Colon (tissue), 2 donors: Measurements from ENCODE around the gene EGFLAM.

Experiments used
- FAIRE-seq: peaks from 2 replicates; lab custom pipeline; 2012; peaks lifted over from hg19 to GRCh38; lab: Jason Lieb, UNC
- donor health status: control.
- donor health status: control.

Gene EGFLAM

DNA sequence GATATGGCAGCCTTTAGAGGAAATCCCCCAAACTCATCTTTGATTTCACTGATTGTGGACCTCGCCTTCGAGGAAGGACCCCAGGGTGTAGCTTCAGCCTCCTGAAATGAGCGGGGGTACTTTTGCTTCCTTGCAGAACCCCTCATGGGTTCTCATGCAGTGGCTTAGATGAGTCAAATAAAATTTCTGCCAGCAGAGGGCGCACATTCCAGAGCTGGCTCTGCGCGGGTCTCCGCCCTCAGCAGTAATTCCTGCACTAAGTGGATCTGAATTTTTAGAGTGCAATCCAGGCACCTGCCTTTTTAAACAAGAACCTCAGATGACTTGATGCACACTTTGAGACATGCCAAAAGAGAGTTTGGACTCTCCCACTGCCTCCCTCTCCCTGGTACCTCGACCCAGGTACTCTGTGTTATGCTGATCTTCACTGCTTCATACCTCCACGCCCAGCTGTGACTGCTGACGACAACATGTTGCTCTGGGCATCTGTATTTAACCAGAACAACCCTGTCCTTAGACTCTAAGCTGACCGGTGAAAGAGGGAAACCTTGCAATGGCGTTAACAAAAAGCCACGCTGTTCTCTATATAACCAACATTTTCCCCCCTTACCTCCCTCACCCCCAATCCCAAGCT is 7.3 kb downstream of the EGFLAM start:
- no peak for FAIRE-seq

DNA sequence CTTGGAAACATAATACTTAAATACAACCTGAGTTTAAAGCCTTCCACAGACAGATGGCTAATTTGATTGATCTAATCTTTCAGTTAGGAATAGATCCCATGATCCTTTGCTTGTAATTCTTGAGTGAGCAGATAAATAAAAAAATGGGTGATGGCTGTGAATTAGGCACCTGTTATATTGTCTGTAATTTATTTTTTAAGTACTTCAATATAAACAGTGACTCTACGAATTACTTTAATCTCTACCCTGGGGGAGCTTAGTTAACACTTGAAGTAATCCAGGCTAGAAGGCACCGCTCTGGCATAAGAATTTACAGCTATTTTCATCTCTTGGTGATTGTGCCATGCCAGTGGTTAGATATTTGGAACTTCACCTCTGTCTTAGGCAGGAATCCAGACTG is 9.0 kb downstream of the EGFLAM start:
- FAIRE-seq = no peak

DNA sequence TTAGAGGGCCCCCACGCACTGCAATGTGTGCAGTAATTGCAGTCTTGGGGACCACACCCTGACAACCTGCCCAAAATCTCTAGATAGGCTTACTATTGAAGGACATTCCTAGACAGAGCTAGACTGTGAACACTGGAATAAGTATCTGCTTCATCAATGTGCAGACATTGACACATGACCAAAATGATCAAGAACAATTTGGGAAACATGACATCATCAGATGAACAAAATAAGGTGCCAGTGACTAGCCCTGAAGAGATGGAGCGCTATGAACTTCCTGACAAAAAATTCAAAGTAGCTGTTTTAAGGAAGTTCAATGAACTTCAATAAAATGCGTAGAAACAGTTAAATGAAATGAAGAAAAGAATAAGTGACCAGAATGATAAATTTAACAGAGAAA is 15.3 kb downstream of the EGFLAM start:
- FAIRE-seq = no peak

DNA sequence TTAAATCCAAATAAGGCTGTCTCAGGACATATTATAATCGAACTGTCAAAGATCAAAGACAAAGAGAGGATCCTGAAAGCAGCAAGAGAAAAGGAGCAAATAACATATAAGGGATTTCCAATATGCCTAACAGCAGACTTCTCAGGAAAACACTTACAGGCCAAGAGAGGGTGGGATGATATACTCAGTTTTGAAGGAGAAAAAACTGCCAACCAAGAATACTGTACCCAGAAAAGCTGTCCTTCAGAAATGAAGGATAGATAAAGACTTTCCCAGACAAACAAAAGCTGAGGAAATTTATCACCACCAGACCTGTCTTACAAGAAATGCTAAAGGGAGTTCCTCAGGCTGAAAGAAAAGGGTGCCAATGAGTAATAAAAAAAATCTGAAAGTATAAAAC is 16.0 kb downstream of the EGFLAM start:
- FAIRE-seq = no peak

DNA sequence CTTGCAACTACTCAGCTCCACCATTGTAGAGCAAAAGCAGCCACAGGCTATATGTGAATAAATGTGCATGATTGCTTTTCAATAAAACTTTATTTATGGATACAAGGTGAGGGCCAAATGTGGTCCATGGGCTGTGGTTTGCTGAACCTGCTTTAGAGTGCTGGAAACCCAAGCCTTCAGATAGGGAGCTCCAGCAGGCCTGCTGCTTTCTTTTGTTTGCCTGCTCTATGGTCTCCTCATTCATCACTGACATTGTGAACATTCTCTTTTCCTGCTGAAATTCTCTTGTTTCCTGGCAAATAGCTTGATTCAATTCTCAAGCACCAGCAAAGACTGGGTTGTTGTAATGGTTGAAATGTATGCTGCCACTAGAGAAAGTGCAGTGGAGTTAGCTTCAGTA is 26.0 kb downstream of the EGFLAM start:
- FAIRE-seq = no peak

DNA sequence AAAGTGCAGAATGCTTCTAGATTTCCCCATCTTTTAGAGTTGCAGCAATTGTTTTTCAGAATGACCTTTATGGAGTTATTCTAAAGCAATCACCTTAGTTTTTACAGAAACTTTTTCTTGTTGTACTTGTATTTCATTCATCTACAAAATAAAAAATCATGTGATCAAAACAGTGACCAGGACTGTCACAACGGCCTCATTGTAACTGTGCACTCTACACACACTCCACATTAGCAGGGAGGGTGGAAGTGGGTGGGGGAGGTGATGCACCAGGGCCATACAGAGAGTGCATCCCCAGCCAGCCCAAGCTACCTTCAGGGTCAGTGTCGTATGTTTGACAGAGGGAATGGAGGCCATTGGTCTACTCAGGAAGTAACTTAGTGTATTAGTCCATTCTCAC is 26.9 kb downstream of the EGFLAM start:
- FAIRE-seq = no peak

DNA sequence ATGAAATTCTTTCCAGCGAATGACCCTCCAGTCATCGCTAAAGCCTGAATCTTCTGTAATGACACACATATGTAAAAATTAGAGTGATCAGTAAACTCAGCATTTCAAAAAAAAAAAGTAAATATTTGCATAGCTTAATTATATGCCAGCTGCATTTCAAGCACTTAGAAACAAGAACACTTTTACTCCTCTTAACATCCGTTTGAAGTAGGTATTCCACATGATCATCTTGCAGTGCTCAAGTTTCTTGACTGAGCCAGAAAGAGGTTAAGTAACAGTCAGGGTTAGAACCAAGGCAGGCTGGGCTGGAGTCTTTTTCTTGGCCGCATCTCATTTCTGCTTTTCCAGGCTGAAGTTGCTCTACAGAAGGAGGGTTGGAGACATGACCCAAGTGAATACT is 27.6 kb downstream of the EGFLAM start:
- FAIRE-seq = no peak

DNA sequence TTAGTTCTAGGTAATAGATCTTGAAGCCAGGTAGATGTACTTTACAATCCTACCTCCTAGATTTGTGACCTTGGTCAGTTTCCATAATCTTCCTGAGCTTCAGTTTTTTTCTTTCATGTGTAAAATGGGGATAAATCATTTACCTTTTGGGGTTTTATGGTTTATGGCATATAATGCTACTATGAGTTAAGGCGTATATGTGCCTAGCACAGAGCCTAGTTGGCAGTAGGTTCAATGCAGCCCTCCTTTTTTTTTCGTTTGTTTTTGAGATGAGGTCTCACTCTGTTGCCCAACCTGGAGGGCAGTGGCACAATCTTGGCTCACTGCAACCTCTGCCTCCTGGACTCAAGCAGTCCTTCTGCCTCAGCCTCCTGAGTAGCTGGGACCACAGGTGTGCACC is 28.8 kb downstream of the EGFLAM start:
- FAIRE-seq = no peak

DNA sequence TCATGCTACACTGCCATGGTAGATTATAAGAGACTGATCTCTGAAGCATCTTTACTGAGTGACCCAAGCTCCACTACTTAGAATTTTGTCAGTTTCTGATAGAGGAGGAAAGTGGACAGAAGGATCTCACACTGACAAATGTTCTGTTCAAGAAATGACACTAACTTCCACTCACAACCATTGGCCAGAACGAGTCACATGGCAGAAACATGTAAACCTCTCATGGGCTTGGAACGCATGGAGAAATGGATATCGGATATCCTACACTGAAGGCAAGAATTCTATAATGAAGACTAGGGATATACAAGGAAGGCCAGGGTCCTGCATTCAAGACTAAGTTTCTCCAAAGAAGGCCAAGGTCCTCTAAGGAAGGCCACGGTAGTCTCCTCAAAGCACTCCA is 31.1 kb downstream of the EGFLAM start:
- no peak for FAIRE-seq

DNA sequence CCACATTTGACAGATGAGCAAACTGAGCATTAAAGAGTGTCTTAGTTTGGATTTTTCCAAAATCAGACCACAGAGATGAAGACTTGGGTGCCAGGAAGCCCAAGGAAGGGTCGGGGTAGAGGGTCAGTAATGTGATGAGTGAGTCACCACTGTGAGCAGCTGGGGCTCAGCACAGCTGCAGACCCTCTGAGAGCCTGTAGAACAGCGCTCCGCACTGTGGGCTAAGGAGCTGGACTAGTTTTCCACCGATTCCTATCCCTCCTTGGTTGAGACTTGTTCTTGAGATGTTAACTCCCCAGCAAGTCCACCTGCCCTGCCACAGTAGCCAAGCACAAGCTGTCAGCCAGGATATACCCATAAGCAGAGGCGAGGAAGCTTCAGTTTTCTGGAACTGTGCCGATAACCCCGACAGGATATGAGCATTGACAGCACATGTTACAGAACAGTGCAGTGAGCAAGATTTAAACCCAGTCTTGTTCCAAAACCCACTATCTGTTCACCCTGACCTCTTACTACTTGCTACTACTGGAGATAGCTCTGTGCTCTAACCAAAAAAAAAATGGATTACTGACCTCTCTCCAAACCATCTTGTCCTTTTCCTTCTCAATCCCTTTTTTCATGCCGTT is 31.8 kb downstream of the EGFLAM start:
- FAIRE-seq = no peak

DNA sequence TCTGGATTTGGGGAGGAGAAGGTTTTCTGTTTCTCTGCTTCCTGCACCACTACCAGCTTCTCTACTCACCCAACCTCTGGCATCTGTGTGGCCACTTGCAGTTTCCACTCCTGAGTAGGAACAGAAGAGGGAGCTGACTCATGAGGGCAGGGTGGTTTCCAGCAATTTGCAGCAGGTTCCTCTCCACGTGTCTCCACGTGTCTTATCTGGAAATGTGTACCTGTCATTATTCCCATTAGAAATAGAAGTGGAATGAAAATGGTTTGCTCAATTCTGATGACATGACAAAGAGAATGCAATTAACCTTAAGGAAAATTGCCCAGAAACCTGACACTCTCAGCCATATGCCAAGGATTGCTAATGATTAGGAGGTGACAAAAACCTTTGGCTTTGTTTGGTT is 33.0 kb downstream of the EGFLAM start:
- no peak for FAIRE-seq

DNA sequence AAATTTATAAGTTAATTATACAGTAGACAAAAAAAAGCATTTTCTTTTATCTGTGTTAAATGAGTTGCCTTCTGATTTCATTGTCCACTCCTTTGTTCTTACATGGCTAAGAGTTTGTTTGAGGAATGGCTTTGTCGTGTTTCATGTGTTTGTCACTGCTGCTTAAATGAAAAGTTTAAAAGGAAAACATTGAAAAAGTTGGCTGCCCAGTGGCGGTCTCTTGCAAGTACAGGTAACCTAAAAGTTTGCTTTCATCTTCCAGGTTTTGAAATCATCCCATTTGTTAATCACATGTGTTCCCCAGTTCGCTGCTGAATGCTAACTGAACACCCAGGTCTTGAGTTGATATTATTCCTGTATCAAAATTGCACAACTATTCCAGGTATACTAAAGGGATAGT is 33.9 kb downstream of the EGFLAM start:
- FAIRE-seq = no peak

DNA sequence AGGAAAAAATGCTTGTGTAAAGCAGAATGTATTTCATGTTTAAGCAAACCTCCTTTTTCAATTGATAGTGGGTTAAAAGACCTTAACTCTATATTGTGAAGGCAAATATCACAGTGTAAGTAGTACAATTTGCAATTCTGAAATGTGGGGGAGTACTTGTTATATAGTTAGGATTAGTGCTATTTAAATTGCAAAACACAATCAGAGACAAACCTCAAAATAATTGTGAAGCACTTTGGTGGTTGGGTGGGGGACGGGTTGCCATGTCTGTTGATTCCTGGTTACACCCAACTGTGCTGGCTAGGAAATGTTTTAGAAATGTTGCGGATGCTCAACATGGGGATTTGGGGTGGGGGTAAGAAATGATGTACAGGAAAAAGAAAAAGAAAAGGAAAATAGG is 37.4 kb downstream of the EGFLAM start:
- FAIRE-seq = no peak

DNA sequence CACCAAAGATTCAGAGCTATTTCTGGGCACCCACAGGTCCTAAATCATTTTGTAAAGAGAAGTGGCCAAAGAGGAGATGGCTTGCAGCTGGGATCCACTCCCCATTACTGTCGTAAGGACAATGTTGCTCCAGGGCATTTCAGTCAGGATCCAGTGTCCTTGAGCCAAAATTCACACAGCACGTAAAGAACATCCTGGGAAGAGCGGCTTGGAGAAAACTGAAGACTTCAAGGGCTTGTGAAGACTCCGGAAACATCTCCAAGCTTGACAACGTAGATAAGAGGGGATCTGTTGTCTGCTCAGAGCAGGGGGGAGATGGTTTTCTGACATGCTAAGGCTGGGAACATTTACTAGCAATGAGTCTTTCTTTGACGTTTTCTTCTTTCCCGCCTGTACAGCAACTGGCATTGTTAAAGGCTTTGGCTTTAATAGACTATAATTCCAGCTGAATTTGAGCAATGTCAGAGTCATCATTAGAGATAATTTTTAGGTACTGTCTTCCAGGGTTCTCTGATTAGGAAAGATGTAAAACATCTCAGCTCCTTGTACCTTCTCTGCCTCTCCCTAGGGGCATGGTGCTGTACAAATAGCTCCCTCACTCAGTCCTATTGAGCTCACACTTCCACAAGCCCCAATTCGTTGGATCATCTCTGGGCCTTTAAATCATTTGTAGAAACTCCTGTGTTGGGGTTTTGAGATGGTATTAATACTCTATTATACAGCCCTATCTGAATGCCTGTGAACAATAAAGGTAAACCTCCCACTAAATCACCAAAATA is 39.7 kb downstream of the EGFLAM start:
- no peak for FAIRE-seq

DNA sequence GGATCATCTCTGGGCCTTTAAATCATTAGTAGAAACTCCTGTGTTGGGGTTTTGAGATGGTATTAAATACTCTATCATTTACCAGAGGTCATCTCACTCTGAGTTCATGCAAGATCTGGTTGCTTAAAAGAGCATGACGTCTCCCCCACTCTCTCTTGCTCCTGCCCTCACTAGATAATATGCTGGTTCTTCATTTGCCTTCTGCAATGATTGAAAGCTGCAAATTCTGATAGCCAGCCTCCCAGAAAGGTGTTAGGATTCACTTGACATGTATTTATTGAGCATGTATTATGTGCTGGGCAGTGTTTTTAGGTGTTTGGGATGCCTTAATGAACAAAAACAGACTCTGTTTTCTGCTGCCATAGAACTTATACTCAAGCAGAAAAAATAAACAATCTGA is 41.2 kb downstream of the EGFLAM start:
- FAIRE-seq = no peak

DNA sequence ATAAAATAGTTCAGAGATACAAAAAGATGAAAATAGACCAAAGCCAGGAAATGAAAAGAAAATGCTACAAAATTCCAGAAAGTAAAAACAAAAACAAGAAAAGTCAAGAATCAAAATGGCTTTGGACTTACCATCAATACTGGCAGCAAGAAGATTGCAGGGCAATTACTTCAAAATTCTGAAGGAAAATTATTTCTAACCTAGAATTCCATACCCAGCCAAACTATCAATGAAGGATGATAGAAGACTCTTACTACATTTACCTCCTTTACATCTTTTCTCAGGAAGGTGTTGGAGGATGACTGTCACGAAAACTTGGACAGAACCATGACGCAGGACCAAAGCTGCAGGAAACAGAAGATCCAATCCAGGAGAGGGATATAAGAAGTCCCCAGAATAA is 46.8 kb downstream of the EGFLAM start:
- FAIRE-seq = no peak

DNA sequence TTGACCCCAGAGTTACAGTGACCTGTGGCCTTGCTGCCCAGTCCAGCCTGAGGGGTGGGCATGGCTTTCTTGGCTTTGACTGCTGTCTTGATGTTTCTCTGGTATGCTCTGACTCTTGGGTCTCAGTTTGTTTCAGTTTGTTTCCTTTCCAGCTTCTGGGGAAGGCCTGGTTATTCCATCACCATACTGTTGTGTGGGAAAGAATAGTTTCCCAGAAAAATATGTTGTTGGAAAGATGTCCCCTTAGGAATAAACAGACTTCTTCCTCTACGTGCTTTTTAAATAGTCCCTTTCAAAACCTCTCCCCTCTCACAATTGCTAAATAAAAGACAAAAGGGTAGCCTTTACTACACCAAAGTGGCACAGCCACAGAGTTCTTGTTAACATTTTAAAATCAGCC is 49.5 kb downstream of the EGFLAM start:
- FAIRE-seq = no peak

DNA sequence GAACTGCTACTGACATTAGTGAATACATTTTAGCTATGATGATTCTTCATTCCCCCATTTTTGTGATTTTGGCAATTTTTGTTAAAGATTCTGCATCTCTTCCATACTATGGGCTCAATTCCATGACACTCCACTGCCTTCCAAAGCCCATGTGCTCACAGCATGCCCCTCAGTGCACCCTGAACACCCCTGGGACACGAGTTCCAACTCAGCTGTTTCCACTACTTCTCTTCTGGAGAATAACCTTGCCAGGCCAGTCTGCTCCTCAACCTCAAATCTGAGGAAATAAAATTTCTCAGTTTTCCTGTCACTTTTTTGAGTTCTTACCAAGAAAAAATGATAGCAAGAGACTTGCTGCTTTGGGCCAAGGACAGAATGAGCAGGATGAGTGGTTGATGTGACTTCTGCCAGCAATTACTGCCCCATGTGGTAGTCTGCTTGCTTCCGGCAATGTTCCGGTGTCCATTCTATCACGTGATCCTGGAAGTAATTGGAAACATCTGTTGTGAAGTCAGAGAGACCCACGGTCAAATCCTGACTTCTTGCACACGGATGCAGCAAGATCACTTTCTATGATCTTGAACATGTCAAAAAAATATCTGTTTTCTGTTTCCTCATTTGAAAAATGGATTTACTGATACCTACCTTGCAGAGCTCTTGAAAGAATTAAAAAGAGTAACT is 58.3 kb downstream of the EGFLAM start:
- no peak for FAIRE-seq

DNA sequence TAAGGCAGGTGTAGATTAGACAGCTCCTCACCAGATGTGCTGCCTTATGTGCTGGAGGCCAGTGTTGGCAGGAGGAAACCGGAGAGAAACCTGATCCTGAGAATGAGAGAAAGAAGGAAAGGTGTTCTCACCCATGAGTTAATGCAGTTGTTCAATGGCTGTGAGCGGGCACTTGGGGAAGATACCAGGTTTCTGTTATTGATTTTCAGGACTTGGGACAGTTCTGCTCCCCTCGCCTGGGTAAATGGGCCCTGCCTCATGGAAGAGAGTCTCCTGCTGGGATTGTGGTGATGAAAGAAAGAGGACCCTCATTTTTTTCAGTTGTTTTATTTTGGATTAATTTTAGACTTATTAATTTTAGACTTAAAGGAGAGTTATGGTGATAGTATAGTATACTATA is 59.5 kb downstream of the EGFLAM start:
- no peak for FAIRE-seq

DNA sequence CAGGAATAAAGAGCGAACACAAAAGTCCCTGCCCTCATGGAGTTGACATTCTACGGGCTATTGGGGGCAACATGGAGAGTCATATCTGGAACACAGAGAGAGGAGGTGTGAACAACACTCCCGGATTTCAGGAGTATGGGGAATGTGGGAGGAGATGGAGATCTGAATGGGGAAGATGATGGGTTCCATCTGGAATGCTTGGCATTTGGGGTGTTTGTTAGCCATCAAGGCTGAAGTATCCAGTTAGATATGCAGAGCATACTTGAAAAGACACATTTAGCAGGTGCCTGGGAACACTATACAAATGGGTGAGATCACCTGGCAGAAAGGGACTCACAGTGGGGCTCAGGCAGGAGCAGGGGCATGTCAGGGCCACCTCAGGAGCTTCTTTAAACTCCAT is 61.1 kb downstream of the EGFLAM start:
- FAIRE-seq = no peak

DNA sequence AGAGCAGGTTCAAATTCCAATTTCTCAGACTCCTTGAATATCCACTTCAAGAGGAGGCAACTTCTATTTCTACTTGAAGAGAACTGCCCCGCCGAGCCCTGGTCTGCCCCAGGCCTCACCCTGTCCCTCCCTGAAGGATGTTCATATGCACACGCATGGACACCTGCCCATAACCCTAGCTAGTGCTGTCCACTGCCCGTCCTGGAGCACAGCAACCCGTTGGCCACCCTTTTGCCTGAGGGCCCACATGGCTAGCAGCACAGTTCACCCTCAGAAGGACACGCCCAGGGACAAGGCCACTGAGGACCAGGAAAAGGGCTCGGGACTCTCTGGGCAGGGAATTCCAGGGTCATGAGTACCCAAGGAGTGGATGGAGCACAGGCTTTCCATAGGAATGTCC is 63.6 kb downstream of the EGFLAM start:
- FAIRE-seq = no peak

DNA sequence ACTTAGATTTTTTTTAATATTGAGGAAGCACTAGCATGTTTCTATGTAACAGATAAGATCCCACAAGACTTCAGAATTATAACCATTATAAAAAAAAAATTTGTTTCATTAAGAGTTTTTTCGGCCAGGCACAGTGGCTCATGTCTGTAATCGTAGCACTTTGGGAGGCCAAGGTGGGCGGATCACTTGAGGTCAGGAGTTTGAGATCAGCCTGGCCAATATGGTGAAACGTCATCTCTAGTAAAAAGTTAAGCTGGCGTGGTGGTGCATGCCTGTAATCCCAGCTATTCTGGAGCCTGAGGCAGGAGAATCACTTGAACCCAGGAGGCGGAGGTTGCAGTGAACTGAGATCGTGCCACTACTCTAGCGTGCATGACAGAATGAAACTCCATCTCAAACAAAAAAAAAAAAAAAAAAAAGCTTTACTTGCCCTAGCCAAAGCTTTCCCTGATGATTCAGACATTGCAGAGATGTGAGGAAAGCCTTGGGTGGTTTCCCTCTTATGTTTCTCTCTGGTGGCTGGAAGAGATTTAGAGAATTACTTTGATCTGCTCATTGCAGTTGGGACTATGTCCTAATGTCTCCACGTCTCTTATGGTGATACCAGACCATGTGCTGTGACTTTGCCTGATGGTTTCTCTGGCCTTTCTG is 65.4 kb downstream of the EGFLAM start:
- no peak for FAIRE-seq
